ENCODE measurements around the gene RPSA. TPM values are rescaled to one million over a fixed set of nuclear protein-coding genes. Genes with fewer than 3 reads are reported as not detected.

RPSA gene
- total and polyA plus RNA-seq, 3 donors from 2014 or later: 387 to 858 (median 661) TPM

- Histone ChIP-seq H3K9me3 (no peaks in the 10 kb centered on the region), H3K36me3 (ENCODE audit: low read depth, missing control alignments) (no peaks in the 10 kb centered on the region), H3K4me3 (peak overlapping the region; percentile 81 to 83), H3K27me3 (no peaks in the 10 kb centered on the region), H3K27ac (peak overlapping the region; percentile 83 to 92), H3K4me1 (peaks cover 21% of the 10 kb centered on the region)
- peak; percentile 75 for TF ChIP-seq POLR2A (IDR thresholded peaks at IDR 0.05)
- TF ChIP-seq, protein P1, sequence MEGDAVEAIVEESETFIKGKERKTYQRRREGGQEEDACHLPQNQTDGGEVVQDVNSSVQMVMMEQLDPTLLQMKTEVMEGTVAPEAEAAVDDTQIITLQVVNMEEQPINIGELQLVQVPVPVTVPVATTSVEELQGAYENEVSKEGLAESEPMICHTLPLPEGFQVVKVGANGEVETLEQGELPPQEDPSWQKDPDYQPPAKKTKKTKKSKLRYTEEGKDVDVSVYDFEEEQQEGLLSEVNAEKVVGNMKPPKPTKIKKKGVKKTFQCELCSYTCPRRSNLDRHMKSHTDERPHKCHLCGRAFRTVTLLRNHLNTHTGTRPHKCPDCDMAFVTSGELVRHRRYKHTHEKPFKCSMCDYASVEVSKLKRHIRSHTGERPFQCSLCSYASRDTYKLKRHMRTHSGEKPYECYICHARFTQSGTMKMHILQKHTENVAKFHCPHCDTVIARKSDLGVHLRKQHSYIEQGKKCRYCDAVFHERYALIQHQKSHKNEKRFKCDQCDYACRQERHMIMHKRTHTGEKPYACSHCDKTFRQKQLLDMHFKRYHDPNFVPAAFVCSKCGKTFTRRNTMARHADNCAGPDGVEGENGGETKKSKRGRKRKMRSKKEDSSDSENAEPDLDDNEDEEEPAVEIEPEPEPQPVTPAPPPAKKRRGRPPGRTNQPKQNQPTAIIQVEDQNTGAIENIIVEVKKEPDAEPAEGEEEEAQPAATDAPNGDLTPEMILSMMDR (IDR thresholded peaks at IDR 0.05): peak in 2 of 3 experiments; percentile 17 to 40
- WGBS, 2 donors: 0 to 1% methylated on average over 41 to 65 of the region's 66 CpGs
- intact Hi-C loops (cut with DNase I; ENCODE audit: low total_unique reads): no loop called here
- DNase-seq: peak; percentile 98
These were observed 22.4 kb upstream of the RPSA start for GRCh38 chr3:39383881-39384664.

DNA sequence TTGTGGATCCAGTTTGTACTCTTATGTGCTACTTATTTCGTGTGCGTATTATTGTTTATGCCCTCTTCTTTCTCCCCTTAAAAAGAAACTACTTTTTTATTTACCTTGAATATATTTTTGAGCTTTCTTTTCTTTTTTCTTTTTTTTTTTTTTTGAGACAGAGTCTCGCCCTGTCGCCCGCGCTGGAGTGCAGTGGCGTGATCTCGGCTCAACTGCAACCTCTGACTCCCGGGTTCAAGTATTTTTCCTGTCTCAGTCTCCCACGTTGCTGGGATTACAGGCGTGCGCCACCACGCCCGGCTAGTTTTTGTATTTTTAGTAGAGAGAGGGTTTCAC lies 21.9 kb upstream of the RPSA start:
- no peaks in the 10 kb centered on the region for H3K36me3 ChIP-seq (ENCODE audit: low read depth, missing control alignments)
- H3K27ac ChIP-seq: peak overlapping the region in 1 of 2 donors; percentile 92
- no peaks in the 10 kb centered on the region for H3K27me3 ChIP-seq
- peaks cover 21% of the 10 kb centered on the region for H3K4me1 ChIP-seq
- intact Hi-C loops (cut with DNase I; ENCODE audit: low total_unique reads): no loop called here
- TF ChIP-seq, protein P1 (IDR thresholded peaks at IDR 0.05): no peak
- TF ChIP-seq POLR2A (IDR thresholded peaks at IDR 0.05): no peak
- 54% methylated on average over 14 of the region's 14 CpGs for WGBS, 2 donors
- no peaks in the 10 kb centered on the region for H3K9me3 ChIP-seq
- no peak for DNase-seq
- peak overlapping the region; percentile 81 to 83 for H3K4me3 ChIP-seq

GRCh38 chr3:39385456-39386090 lies 20.9 kb upstream of the RPSA start:
- H3K27ac ChIP-seq: no peak overlapping the region
- H3K4me3 ChIP-seq: no peak overlapping the region
- intact Hi-C loops (cut with DNase I; ENCODE audit: low total_unique reads): no loop called here
- no peaks in the 10 kb centered on the region for H3K36me3 ChIP-seq (ENCODE audit: low read depth, missing control alignments)
- no peak for TF ChIP-seq POLR2A (IDR thresholded peaks at IDR 0.05)
- TF ChIP-seq, protein P1 (IDR thresholded peaks at IDR 0.05): no peak
- 62 to 64% methylated on average over 9 of the region's 9 CpGs for WGBS, 2 donors
- no peak for DNase-seq
- no peaks in the 10 kb centered on the region for H3K9me3 ChIP-seq
- H3K27me3 ChIP-seq: no peaks in the 10 kb centered on the region
- H3K4me1 ChIP-seq: peaks cover 21% of the 10 kb centered on the region

- H3K4me1 ChIP-seq: peaks cover 21% of the 10 kb centered on the region
- no peak for TF ChIP-seq POLR2A (IDR thresholded peaks at IDR 0.05)
- TF ChIP-seq, protein P1 (IDR thresholded peaks at IDR 0.05): no peak
- H3K4me3 ChIP-seq: no peak overlapping the region
- WGBS, 2 donors: 69 to 73% methylated on average over 5 of the region's 5 CpGs
- DNase-seq: no peak
- no peaks in the 10 kb centered on the region for H3K27me3 ChIP-seq
- no peak overlapping the region for H3K27ac ChIP-seq
- no peaks in the 10 kb centered on the region for H3K36me3 ChIP-seq (ENCODE audit: low read depth, missing control alignments)
- intact Hi-C loops (cut with DNase I; ENCODE audit: low total_unique reads): no loop called here
- no peaks in the 10 kb centered on the region for H3K9me3 ChIP-seq
These were observed 20.2 kb upstream of the RPSA start for GRCh38 chr3:39386318-39386717.
